GM23338 (cell line): ENCODE data around the gene TBC1D14. TPM values are rescaled to one million over a fixed set of nuclear protein-coding genes. Genes with fewer than 3 reads are reported as not detected.

ENCODE experiments used
- ATAC-seq: fragments of 200-7000 bp; cut with Tn5 transposase; 3 replicates; pipeline ENCODE4 v1.9.1; 2020
- DNase-seq: peaks from one replicate; pipeline ENCODE4 v3.0.0-alpha.2; 2015; ENCODE audit warnings: low spot score
- H2AFZ ChIP-seq: fragments of 200-600 bp; sonication (generic); 2 replicates; pipeline ENCODE4 v1.8.0; 2016; ENCODE audit warnings: antibody characterized with exemption, mild to moderate bottlenecking, moderate library complexity
- H3F3A ChIP-seq: fragments of 200-600 bp; sonication (generic); replicated peaks from 2 replicates; pipeline ENCODE4 v1.8.0; 2017; ENCODE audit warnings: antibody characterized with exemption, mixed run types, low read depth
- H3K27ac ChIP-seq: fragments of 200-600 bp; sonication (generic); 2 replicates; pipeline ENCODE4 v1.6.1; 2016; ENCODE audit warnings: low read depth
- H3K27me3 ChIP-seq: fragments of 200-600 bp; sonication (generic); 2 replicates; pipeline ENCODE4 v1.8.0; 2016; ENCODE audit warnings: mild to moderate bottlenecking, mixed run types, moderate library complexity; ENCODE audit not compliant: insufficient read depth
- H3K36me3 ChIP-seq: fragments of 200-600 bp; sonication (generic); 2 replicates; pipeline ENCODE4 v1.8.0; 2016; ENCODE audit warnings: mild to moderate bottlenecking; ENCODE audit not compliant: insufficient read depth
- H3K4me1 ChIP-seq: fragments of 200-600 bp; sonication (generic); 2 replicates; pipeline ENCODE4 v1.8.0; 2016; ENCODE audit warnings: mild to moderate bottlenecking, moderate library complexity; ENCODE audit not compliant: insufficient read depth
- H3K4me2 ChIP-seq: fragments of 200-600 bp; sonication (generic); 2 replicates; pipeline ENCODE4 v1.7.1; 2017; ENCODE audit warnings: mixed run types
- H3K4me3 ChIP-seq: fragments of 200-600 bp; sonication (generic); 2 replicates; pipeline ENCODE4 v1.6.1; 2016; ENCODE audit warnings: mixed run types
- H3K79me2 ChIP-seq: fragments of 200-600 bp; sonication (generic); replicated peaks from 2 replicates; pipeline ENCODE4 v1.8.0; 2017; ENCODE audit warnings: mild to moderate bottlenecking; ENCODE audit not compliant: insufficient read depth
- H3K9me2 ChIP-seq: fragments of 200-600 bp; sonication (generic); 2 replicates; pipeline ENCODE4 v1.8.0; 2017; ENCODE audit not compliant: insufficient read depth
- H4K20me1 ChIP-seq: fragments of 200-600 bp; sonication (generic); replicated peaks from 2 replicates; pipeline ENCODE4 v1.8.0; 2017; ENCODE audit warnings: mild to moderate bottlenecking; ENCODE audit not compliant: insufficient read depth
- H3K27ac Mint-ChIP-seq: 2 replicates; pipeline ENCODE4 v1.8.0; 2020; ENCODE audit warnings: inconsistent platforms, mild to moderate bottlenecking, moderate library complexity, mixed read lengths
- H3K27me3 Mint-ChIP-seq: 3 replicates; pipeline ENCODE4 v1.8.0; 2022; ENCODE audit warnings: low read depth, mild to moderate bottlenecking, moderate library complexity, mixed read lengths, inconsistent platforms; ENCODE audit not compliant: insufficient read depth, poor library complexity
- H3K36me3 Mint-ChIP-seq: 3 replicates; pipeline ENCODE4 v1.8.0; 2021; ENCODE audit warnings: low read depth, mild to moderate bottlenecking, inconsistent platforms, moderate library complexity, mixed read lengths
- H3K4me1 Mint-ChIP-seq: 3 replicates; pipeline ENCODE4 v1.8.0; 2020; ENCODE audit warnings: mild to moderate bottlenecking, inconsistent platforms, mixed read lengths
- H3K4me3 Mint-ChIP-seq: 3 replicates; pipeline ENCODE4 v1.8.0; 2021; ENCODE audit warnings: moderate library complexity, mild to moderate bottlenecking, inconsistent platforms, mixed read lengths
- H3K9me3 Mint-ChIP-seq: 3 replicates; pipeline ENCODE4 v1.8.0; 2020; ENCODE audit warnings: moderate library complexity, mild to moderate bottlenecking, inconsistent platforms, mixed read lengths
- CREB1 ChIP-seq: fragments of 250-450 bp; sonication (Bioruptor Pico); IDR thresholded peaks from 2 replicates; pipeline ENCODE4 v1.5.0; 2020; ENCODE audit warnings: low read depth, mild to moderate bottlenecking, moderate library complexity
- ETS1 ChIP-seq: IDR thresholded peaks from 2 replicates; pipeline ENCODE4 v1.6.1; 2016; ENCODE audit warnings: antibody characterized with exemption
- EZH2 ChIP-seq: fragments of 200-600 bp; sonication (generic); IDR thresholded peaks from one replicate; pipeline ENCODE4 v1.8.0; 2017; ENCODE audit warnings: antibody characterized with exemption, mild to moderate bottlenecking, low read depth; ENCODE audit not compliant: unreplicated experiment
- EZH2phosphoT487 ChIP-seq: fragments of 200-600 bp; sonication (generic); IDR thresholded peaks from one replicate; pipeline ENCODE4 v1.8.1; 2018; ENCODE audit warnings: antibody characterized with exemption; ENCODE audit not compliant: unreplicated experiment
- JUNB ChIP-seq: IDR thresholded peaks from one replicate; pipeline ENCODE4 v1.6.1; 2016; ENCODE audit warnings: antibody characterized with exemption; ENCODE audit not compliant: unreplicated experiment
- NANOG ChIP-seq: IDR thresholded peaks from 2 replicates; pipeline ENCODE4 v1.6.1; 2016; ENCODE audit warnings: antibody characterized with exemption, borderline replicate concordance
- POLR2AphosphoS5 ChIP-seq: IDR thresholded peaks from 2 replicates; pipeline ENCODE4 v1.6.1; 2016; ENCODE audit warnings: antibody characterized with exemption, low read depth
- STAT1 ChIP-seq: IDR thresholded peaks from one replicate; pipeline ENCODE4 v1.6.1; 2016; ENCODE audit warnings: antibody characterized with exemption; ENCODE audit not compliant: unreplicated experiment
- ZNF114 ChIP-seq: fragments of 250-450 bp; sonication (Bioruptor Pico); IDR thresholded peaks from 2 replicates; pipeline ENCODE4 v1.5.0; 2020; ENCODE audit warnings: mild to moderate bottlenecking, moderate library complexity
- ZNF331 ChIP-seq: fragments of 250-450 bp; sonication (Bioruptor Pico); IDR thresholded peaks from 2 replicates; pipeline ENCODE4 v1.5.0; 2020; ENCODE audit warnings: low read depth, mild to moderate bottlenecking, moderate library complexity
- polyA plus RNA-seq: library from polyadenylated mRNA; unstranded; fragments of >200 nt; fragmentation: Nextera tagmentation; extraction: Ambion mirVana; gene quantifications from 2 replicates; pipeline ENCODE4 v1.2.1, GENCODE V29; 2016
- total RNA-seq: library from RNA; depleted of rRNA; stranded (reverse); fragments of >200 nt; shearing (Covaris generic); gene quantifications from 2 replicates; pipeline ENCODE4 v1.2.3, GENCODE V29; 2014
- TF ChIP-seq, protein P1 (sequence below), 2 experiments: fragments of 200-600 bp in 1 of 2; sonication (generic) in 1 of 2; conservative IDR thresholded peaks; 2 replicates each; pipeline versions ENCODE4 v1.5.1 to v1.6.1; 2016 to 2017; ENCODE audit warnings: antibody characterized with exemption in 2 of 2, low read depth in 2 of 2, mild to moderate bottlenecking in 2 of 2, moderate library complexity in 1 of 2
- TF ChIP-seq, protein P2 (sequence below): IDR thresholded peaks from one replicate; pipeline ENCODE4 v1.6.1; 2018; ENCODE audit warnings: antibody characterized with exemption; ENCODE audit not compliant: unreplicated experiment

TBC1D14 gene
- total and polyA plus RNA-seq, 2 experiments from 2014 or later: 18.2 to 59.7 TPM

- Mint-ChIP-seq H3K27ac (no peak overlapping the region), H3K9me3 (no peaks in the 10 kb centered on the region), H3K4me3 (no peak overlapping the region), H3K4me1 (peaks cover 41% of the 10 kb centered on the region), H3K27me3 (peaks cover 30% of the 10 kb centered on the region), H3K36me3 (no peaks in the 10 kb centered on the region)
- DNase-seq: no peak
- no peak for ATAC-seq
- peaks cover 11% of the 10 kb centered on the region; the same call in 1 of the 2 replicates for H3F3A ChIP-seq
- peaks cover 43% of the 10 kb centered on the region for H3K79me2 ChIP-seq
- TF ChIP-seq, protein P1, sequence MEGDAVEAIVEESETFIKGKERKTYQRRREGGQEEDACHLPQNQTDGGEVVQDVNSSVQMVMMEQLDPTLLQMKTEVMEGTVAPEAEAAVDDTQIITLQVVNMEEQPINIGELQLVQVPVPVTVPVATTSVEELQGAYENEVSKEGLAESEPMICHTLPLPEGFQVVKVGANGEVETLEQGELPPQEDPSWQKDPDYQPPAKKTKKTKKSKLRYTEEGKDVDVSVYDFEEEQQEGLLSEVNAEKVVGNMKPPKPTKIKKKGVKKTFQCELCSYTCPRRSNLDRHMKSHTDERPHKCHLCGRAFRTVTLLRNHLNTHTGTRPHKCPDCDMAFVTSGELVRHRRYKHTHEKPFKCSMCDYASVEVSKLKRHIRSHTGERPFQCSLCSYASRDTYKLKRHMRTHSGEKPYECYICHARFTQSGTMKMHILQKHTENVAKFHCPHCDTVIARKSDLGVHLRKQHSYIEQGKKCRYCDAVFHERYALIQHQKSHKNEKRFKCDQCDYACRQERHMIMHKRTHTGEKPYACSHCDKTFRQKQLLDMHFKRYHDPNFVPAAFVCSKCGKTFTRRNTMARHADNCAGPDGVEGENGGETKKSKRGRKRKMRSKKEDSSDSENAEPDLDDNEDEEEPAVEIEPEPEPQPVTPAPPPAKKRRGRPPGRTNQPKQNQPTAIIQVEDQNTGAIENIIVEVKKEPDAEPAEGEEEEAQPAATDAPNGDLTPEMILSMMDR (conservative IDR thresholded peaks at IDR 0.05; ENCODE audit: low read depth in 2 of 2): no peak
- no peak for TF ChIP-seq STAT1
- no peak for TF ChIP-seq ZNF331
- TF ChIP-seq, protein P2, sequence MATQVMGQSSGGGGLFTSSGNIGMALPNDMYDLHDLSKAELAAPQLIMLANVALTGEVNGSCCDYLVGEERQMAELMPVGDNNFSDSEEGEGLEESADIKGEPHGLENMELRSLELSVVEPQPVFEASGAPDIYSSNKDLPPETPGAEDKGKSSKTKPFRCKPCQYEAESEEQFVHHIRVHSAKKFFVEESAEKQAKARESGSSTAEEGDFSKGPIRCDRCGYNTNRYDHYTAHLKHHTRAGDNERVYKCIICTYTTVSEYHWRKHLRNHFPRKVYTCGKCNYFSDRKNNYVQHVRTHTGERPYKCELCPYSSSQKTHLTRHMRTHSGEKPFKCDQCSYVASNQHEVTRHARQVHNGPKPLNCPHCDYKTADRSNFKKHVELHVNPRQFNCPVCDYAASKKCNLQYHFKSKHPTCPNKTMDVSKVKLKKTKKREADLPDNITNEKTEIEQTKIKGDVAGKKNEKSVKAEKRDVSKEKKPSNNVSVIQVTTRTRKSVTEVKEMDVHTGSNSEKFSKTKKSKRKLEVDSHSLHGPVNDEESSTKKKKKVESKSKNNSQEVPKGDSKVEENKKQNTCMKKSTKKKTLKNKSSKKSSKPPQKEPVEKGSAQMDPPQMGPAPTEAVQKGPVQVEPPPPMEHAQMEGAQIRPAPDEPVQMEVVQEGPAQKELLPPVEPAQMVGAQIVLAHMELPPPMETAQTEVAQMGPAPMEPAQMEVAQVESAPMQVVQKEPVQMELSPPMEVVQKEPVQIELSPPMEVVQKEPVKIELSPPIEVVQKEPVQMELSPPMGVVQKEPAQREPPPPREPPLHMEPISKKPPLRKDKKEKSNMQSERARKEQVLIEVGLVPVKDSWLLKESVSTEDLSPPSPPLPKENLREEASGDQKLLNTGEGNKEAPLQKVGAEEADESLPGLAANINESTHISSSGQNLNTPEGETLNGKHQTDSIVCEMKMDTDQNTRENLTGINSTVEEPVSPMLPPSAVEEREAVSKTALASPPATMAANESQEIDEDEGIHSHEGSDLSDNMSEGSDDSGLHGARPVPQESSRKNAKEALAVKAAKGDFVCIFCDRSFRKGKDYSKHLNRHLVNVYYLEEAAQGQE: no peak
- no peak overlapping the region for H3K4me2 ChIP-seq
- H4K20me1 ChIP-seq: peaks cover 16% of the 10 kb centered on the region
- peaks cover 12% of the 10 kb centered on the region for H3K27me3 ChIP-seq
- peaks cover 15% of the 10 kb centered on the region for H3K4me1 ChIP-seq
- H3K4me3 ChIP-seq: no peak overlapping the region
- no peak overlapping the region for H3K27ac ChIP-seq
- no peak overlapping the region for H2AFZ ChIP-seq
- no peaks in the 10 kb centered on the region for H3K9me2 ChIP-seq
- H3K36me3 ChIP-seq: no peaks in the 10 kb centered on the region
Observed at GRCh38 chr4:6913350-6913905, 3.8 kb downstream of the TBC1D14 start.

DNA sequence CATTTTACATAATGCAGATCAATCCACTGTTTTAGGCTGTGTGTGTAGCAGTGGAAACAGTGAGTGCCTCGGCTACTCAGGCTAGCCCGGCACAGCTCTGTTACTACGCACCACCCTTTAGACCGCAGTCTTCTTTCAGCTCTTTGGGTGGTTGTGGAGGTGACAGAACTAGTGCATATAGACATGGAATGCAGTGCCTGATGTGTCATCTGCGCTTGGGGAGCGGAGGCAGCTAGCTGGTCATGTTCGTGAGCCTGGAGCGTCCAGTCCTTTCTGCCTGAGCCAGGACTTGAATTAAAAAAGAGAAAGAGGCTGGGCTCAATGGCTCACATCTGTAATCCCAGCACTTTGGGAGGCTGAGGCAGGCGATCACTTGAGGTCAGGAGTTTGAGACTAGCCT lies 4.8 kb downstream of the TBC1D14 start:
- no peak overlapping the region; the same call in 1 of the 2 replicates for H3K27ac Mint-ChIP-seq
- peaks cover 25% of the 10 kb centered on the region for H3K27me3 Mint-ChIP-seq
- Histone ChIP-seq H3K9me2 (no peaks in the 10 kb centered on the region), H3F3A (0 out of 2 replicates have a peak, but pooled peaks cover 5% of the 10 kb centered on the region), H4K20me1 (peaks cover 18% of the 10 kb centered on the region), H2AFZ (no peak overlapping the region), H3K4me3 (no peak overlapping the region), H3K79me2 (peaks cover 53% of the 10 kb centered on the region), H3K27me3 (peaks cover 12% of the 10 kb centered on the region), H3K4me2 (no peak overlapping the region), H3K36me3 (no peaks in the 10 kb centered on the region), H3K4me1 (peaks cover 11% of the 10 kb centered on the region; the same call in 1 of the 2 replicates), H3K27ac (no peak overlapping the region)
- H3K4me3 Mint-ChIP-seq: no peak overlapping the region
- peaks cover 40% of the 10 kb centered on the region for H3K4me1 Mint-ChIP-seq
- no peaks in the 10 kb centered on the region for H3K9me3 Mint-ChIP-seq
- ATAC-seq (no peak), DNase-seq (no peak)
- H3K36me3 Mint-ChIP-seq: no peaks in the 10 kb centered on the region
- TF ChIP-seq EZH2 (no peak), EZH2phosphoT487 (no peak), STAT1 (no peak), POLR2AphosphoS5 (no peak), NANOG (no peak), ETS1 (no peak), ZNF331 (no peak), JUNB (no peak), CREB1 (CRISPR knock-in tag) (no peak), ZNF114 (CRISPR knock-in tag) (no peak)
- TF ChIP-seq, protein P2: no peak
